ENCODE data around the gene RRP1B. TPM values are rescaled to one million over a fixed set of nuclear protein-coding genes. Genes with fewer than 3 reads are reported as not detected.

RRP1B gene
- total RNA-seq, 1 donor from 2014 or later = 45.0 TPM

DNA sequence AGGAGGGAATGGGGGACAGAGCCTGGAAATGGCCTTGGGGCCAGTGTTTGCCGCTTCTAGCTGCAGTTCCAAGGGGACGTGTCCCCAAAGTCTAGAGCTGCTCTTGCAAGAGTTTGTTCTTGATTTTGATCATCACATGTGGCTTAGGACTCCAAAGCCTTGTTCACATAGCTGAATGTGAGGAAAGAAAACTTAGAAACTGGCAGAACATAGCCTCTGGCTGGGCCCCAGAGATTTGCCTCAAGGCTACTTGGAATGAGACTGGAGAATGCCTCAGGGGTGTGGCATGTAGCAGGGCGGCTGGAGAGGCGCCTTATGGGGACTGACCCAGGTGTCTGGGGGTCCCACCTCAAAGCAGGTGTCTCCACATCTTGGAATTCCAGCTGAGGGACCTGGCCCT lies 61.8 kb downstream of the RRP1B start:
- H3K4me1 Mint-ChIP-seq = peaks cover 21% of the 10 kb centered on the region
- TF ChIP-seq EZH2phosphoT487 (IDR thresholded peaks at IDR 0.05) (no peak), EZH2 (IDR thresholded peaks at IDR 0.05) (no peak)
- TF ChIP-seq, protein P1, sequence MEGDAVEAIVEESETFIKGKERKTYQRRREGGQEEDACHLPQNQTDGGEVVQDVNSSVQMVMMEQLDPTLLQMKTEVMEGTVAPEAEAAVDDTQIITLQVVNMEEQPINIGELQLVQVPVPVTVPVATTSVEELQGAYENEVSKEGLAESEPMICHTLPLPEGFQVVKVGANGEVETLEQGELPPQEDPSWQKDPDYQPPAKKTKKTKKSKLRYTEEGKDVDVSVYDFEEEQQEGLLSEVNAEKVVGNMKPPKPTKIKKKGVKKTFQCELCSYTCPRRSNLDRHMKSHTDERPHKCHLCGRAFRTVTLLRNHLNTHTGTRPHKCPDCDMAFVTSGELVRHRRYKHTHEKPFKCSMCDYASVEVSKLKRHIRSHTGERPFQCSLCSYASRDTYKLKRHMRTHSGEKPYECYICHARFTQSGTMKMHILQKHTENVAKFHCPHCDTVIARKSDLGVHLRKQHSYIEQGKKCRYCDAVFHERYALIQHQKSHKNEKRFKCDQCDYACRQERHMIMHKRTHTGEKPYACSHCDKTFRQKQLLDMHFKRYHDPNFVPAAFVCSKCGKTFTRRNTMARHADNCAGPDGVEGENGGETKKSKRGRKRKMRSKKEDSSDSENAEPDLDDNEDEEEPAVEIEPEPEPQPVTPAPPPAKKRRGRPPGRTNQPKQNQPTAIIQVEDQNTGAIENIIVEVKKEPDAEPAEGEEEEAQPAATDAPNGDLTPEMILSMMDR (IDR thresholded peaks at IDR 0.05) = no peak

DNA sequence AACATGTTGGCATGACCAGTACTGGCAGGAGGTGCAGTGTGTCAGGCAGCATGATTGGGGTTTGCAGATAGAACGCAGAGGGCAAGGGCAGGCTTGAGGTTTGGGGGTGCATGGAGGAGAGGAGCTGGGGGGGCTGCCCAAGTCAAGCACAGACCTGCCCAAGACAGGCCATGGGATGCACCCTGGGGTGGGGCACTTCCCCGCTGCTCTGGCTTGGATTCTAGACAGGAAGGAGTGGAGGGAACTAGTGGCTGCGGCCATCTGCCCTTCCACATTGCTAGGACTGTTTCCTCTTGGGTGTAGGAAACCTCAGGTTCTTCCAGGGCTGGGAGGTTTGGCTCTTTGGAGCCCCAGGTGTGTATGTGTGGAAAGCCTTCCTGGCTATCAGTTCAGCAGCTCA lies 62.6 kb downstream of the RRP1B start:
- peak overlapping the region; percentile 48 for H3K4me3 Mint-ChIP-seq
- TF ChIP-seq EZH2 (IDR thresholded peaks at IDR 0.05) (no peak), EZH2phosphoT487 (IDR thresholded peaks at IDR 0.05) (no peak)
- TF ChIP-seq, protein P1 (IDR thresholded peaks at IDR 0.05) = no peak
- H3K27ac ChIP-seq = no peak overlapping the region

More for the DNA sequence above, 61.8 kb downstream of the RRP1B start:
- peaks cover 18% of the 10 kb centered on the region for H4K20me1 ChIP-seq (ENCODE audit: low read depth)
- peaks cover 41% of the 10 kb centered on the region for H3K27me3 ChIP-seq
- H3F3A ChIP-seq (ENCODE audit: low read depth) = no peaks in the 10 kb centered on the region
- H3K4me3 ChIP-seq = no peak overlapping the region
- H3K4me3 Mint-ChIP-seq = peak overlapping the region; percentile 84
- H3K27ac Mint-ChIP-seq = no peak overlapping the region
- DNase-seq (ENCODE audit: low spot score) = no peak
- H3K36me3 ChIP-seq = no peaks in the 10 kb centered on the region
- H3K27ac ChIP-seq = no peak overlapping the region
- H3K79me2 ChIP-seq (ENCODE audit: low read depth) = peaks cover 16% of the 10 kb centered on the region
- peaks cover 13% of the 10 kb centered on the region for H3K4me1 ChIP-seq
- no peak overlapping the region for H3K4me2 ChIP-seq
- no peaks in the 10 kb centered on the region for H3K9me3 ChIP-seq (ENCODE audit: low read depth)
- no peaks in the 10 kb centered on the region for H3K9me3 Mint-ChIP-seq
- peaks cover 13% of the 10 kb centered on the region for H3K27me3 Mint-ChIP-seq (ENCODE audit: insufficient read depth, low read depth)
- H3K36me3 Mint-ChIP-seq = no peaks in the 10 kb centered on the region
- H2AFZ ChIP-seq (replicated peaks) = no peak overlapping the region
- H3K9ac ChIP-seq = no peak overlapping the region

DNA sequence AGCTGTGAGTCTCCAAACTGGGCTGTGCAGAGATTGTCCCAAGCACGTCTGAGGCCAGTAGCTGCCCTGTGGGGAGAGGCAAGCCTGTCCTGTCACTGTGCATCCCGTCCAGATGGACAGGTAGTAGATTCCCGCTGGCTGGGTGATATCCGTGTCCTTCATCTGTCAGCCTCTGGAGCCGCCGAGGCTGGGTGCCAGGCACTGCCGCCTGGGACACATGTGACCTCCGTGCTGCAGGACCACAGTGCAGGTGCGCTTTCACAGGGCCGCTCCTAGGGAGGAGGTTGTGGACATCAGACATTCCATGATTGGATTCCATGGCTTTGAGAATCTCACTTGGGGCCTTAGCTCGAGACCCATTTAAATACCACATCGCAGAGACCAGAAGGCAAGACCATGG lies 64.3 kb downstream of the RRP1B start:
- Histone ChIP-seq H3K27ac (no peak overlapping the region), H3F3A (ENCODE audit: low read depth) (no peaks in the 10 kb centered on the region), H3K4me1 (peaks cover 8% of the 10 kb centered on the region), H3K27me3 (peaks cover 24% of the 10 kb centered on the region), H2AFZ (replicated peaks) (no peak overlapping the region), H3K4me2 (no peak overlapping the region), H3K79me2 (ENCODE audit: low read depth) (peaks cover 16% of the 10 kb centered on the region), H3K9me3 (ENCODE audit: low read depth) (no peaks in the 10 kb centered on the region), H3K4me3 (no peak overlapping the region), H4K20me1 (ENCODE audit: low read depth) (peaks cover 18% of the 10 kb centered on the region), H3K36me3 (no peaks in the 10 kb centered on the region), H3K9ac (no peak overlapping the region)
- H3K4me1 Mint-ChIP-seq = peaks cover 31% of the 10 kb centered on the region
- H3K27me3 Mint-ChIP-seq (ENCODE audit: insufficient read depth, low read depth) = peaks cover 11% of the 10 kb centered on the region
- no peaks in the 10 kb centered on the region for H3K36me3 Mint-ChIP-seq
- DNase-seq (ENCODE audit: low spot score) = no peak
- no peaks in the 10 kb centered on the region for H3K9me3 Mint-ChIP-seq
- no peak overlapping the region for H3K27ac Mint-ChIP-seq
- TF ChIP-seq, protein P1 (IDR thresholded peaks at IDR 0.05) = no peak
- TF ChIP-seq EZH2 (IDR thresholded peaks at IDR 0.05) = no peak
- TF ChIP-seq EZH2phosphoT487 (IDR thresholded peaks at IDR 0.05) = no peak
- no peak overlapping the region for H3K4me3 Mint-ChIP-seq

More for the DNA sequence above, 62.6 kb downstream of the RRP1B start:
- H3K36me3 Mint-ChIP-seq = no peaks in the 10 kb centered on the region
- H3K79me2 ChIP-seq (ENCODE audit: low read depth) = peaks cover 16% of the 10 kb centered on the region
- no peak overlapping the region for H3K9ac ChIP-seq
- H3K9me3 ChIP-seq (ENCODE audit: low read depth) = no peaks in the 10 kb centered on the region
- H2AFZ ChIP-seq (replicated peaks) = no peak overlapping the region
- DNase-seq (ENCODE audit: low spot score) = no peak
- peaks cover 22% of the 10 kb centered on the region for H3K4me1 Mint-ChIP-seq
- H4K20me1 ChIP-seq (ENCODE audit: low read depth) = peaks cover 18% of the 10 kb centered on the region
- peaks cover 41% of the 10 kb centered on the region for H3K27me3 ChIP-seq
- peaks cover 13% of the 10 kb centered on the region for H3K27me3 Mint-ChIP-seq (ENCODE audit: insufficient read depth, low read depth)
- H3K27ac Mint-ChIP-seq = no peak overlapping the region
- H3K4me2 ChIP-seq = no peak overlapping the region
- peaks cover 13% of the 10 kb centered on the region for H3K4me1 ChIP-seq
- H3F3A ChIP-seq (ENCODE audit: low read depth) = no peaks in the 10 kb centered on the region
- H3K9me3 Mint-ChIP-seq = no peaks in the 10 kb centered on the region
- no peaks in the 10 kb centered on the region for H3K36me3 ChIP-seq
- H3K4me3 ChIP-seq = no peak overlapping the region

Measured in neural progenitor cell (in vitro differentiated cells).